Measurements from ENCODE around the gene PFKM. TPM values are rescaled to one million over a fixed set of nuclear protein-coding genes. Genes with fewer than 3 reads are reported as not detected.
"Not testable (repeated sequence)": the region's sequence is repeated elsewhere in the genome, so short reads cannot be mapped to it uniquely, and the experiment has no call there.

Gene PFKM
- total RNA-seq, 4 donors from 2014 or later = 24.1 to 47.7 (median 31.3) TPM

DNA sequence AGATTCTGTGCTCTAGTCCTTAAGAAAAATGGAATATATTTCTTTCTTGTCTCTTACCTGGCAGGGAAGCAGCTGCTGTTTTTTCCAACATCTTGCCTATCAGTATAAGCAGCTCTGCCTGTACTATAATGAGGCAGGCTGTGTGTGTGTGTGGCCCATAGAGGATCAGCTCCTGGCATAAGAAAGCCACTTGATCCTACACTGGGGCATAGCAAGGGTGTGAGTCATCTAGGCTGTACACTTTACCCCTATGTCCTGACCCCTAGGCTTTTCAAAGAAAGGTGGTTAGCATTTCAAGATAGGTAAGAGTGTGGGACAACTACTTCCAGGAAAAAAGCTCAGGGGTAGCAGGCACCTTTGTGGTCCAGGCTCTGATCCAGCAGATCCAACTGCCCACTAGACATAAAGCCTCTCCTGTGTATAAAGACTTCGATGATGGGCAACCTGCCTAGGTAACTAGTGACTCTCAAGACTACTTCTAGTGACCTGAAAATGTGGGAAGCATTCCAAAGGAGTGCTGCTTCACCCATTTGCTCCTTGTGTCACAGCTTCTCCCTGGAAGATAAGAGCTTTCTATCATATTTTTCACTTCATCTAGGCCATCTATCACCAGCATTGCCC is 8.4 kb upstream of the PFKM start:
- DNase-seq (ENCODE audit: low spot score) = no peak
- TF ChIP-seq, protein P1, sequence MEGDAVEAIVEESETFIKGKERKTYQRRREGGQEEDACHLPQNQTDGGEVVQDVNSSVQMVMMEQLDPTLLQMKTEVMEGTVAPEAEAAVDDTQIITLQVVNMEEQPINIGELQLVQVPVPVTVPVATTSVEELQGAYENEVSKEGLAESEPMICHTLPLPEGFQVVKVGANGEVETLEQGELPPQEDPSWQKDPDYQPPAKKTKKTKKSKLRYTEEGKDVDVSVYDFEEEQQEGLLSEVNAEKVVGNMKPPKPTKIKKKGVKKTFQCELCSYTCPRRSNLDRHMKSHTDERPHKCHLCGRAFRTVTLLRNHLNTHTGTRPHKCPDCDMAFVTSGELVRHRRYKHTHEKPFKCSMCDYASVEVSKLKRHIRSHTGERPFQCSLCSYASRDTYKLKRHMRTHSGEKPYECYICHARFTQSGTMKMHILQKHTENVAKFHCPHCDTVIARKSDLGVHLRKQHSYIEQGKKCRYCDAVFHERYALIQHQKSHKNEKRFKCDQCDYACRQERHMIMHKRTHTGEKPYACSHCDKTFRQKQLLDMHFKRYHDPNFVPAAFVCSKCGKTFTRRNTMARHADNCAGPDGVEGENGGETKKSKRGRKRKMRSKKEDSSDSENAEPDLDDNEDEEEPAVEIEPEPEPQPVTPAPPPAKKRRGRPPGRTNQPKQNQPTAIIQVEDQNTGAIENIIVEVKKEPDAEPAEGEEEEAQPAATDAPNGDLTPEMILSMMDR (IDR thresholded peaks at IDR 0.05) = no peak
- ATAC-seq (ENCODE audit: low FRiP score) = no peak

DNA sequence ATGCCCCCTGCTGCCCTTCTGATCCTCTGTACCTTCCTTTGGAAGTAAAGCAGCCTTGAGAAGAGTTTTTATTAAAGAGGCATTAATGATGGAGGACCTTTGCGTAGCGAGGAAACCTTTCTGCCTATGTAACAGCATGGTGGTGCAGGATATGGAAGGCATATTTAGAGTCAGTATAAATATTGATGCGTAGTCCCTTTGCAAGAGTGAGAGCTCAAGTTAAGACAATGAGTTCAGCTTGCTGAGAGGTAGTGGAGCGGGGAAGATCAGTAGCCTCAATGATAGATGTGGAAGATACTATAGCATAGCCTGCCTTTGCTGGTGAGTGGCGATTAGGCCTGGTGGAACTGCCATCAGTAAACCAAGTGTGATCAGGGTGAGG is 7.9 kb upstream of the PFKM start:
- not testable (repeated sequence) for ATAC-seq (ENCODE audit: low FRiP score); DNase-seq (ENCODE audit: low spot score)

DNA sequence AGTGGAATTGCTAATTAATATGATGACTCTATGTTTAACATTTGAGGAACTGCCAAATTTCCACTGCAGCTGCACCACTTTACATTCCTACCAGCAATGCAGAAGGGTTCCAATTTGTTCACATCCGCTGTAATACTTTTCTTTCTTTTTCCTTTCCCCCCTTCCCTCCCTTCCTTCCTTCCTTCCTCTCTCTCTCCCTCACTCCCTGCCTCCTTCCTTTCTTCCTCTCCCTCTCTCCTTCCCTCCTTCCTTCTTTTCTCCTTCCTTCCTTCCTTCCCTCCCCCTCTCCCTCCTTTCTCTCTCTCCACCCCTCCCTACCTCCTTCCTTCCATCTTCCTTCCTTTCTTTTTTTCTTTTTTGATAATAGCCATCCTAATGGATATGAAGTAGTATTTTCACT is 3.2 kb upstream of the PFKM start:
- TF ChIP-seq, protein P1 (IDR thresholded peaks at IDR 0.05) = no peak
- no peak for DNase-seq (ENCODE audit: low spot score)

DNA sequence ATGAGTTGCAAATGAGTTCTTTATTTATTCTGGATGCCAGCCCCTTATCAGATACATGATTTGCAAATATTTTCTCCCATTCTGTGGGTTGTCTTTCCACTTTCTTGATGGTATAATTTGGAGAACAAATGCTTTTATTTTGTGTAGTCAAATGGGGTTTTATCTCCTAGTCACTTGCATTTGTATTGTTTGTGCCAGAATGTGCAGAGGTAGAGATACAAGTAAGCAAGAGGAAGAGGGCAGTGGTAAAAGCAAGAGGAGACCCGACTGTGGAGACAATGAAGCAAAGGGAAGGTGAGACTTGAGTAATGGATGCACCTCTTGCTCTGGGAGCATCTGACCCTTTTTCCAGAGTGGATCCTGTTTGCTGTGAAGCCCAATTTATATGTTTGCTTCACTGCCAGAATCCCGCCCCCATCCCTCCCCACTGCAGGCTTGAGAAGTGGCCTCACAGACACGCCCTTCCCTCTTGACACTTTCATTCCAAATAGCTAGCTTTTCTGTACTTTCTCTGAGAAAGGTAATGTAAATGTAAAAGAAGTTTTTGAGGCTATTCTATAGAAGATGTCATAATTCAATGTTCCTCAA is 786 bp upstream of the PFKM start:
- ATAC-seq (ENCODE audit: low FRiP score) = no peak
- DNase-seq (ENCODE audit: low spot score) = no peak
- TF ChIP-seq, protein P1 (IDR thresholded peaks at IDR 0.05) = no peak

More for the DNA sequence above, 3.2 kb upstream of the PFKM start:
- no peak for ATAC-seq (ENCODE audit: low FRiP score)

DNA sequence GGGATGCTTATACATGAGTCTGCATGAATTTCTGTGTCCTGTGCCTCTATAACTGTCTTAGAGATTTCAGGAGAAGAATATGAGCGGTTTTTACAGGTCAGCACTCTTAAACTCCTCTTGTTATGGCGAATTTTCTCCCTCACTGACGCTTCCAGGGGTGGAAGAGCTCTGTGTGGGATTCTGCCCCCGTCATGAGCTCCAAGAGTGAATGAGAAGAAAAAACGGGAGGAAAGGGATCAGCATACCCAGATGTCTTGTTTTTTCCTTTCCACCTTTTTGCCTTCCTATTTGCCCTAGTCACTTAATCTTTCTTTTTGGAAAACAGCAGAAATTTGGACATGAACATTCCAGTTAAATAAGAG is 651 bp downstream of the PFKM start:
- peak; percentile 15 for ATAC-seq (ENCODE audit: low FRiP score)
- DNase-seq (ENCODE audit: low spot score) = no peak
- TF ChIP-seq, protein P1 (IDR thresholded peaks at IDR 0.05) = no peak

DNA sequence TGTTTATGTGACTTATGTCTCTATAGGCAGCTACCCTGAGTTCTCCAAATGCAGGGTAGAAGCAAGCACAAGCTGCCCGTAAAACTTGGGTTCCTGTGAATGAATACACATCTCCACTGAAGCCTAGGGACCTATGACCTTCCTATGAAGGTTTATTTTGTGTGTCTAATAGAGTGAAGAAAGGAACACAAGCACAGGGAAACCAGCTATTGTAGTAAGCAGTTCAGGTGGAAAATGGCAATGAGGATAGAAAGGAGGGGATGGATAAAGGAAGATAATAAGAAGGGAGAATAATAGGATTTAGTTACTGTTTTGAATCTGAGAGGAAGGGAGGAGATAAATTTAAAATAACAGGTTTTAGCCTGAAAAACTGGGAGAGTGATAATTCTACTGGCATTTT is 2.4 kb downstream of the PFKM start:
- TF ChIP-seq, protein P1 (IDR thresholded peaks at IDR 0.05) = no peak
- no peak for DNase-seq (ENCODE audit: low spot score)
- no peak for ATAC-seq (ENCODE audit: low FRiP score)

DNA sequence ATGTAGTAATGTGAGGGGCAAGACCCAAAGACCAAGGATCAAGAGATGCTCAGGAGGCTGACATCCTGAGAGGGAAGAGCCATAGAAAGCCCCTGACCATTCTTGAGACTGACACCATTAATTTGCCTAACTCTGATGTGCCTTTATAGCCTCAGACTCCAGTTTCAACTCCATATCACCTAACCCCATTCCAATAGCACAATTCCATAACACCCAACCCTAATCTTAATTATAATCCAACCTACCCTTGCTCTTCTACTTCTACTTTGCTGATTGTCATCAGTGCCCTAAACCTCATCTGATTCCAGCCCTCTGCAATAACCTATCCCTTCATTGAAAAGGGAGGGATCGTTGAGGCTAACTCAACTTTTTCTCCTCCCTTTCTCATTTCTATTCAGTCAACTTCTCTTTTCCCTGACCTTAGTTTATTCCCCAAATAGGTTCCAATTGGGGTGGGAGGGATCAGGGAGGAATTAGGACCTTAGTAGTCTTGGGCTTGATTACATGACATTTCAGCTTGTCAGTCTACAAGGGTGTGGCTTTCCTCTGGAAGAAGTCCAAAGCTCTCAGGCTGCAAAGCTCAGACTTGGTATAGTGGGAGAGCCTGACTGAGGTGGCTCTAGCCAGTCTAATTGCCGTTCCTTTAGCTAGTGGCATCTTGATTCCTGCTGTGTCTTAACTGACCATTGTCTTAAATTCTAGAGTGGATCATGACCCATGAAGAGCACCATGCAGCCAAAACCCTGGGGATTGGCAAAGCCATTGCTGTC is 3.1 kb downstream of the PFKM start:
- DNase-seq (ENCODE audit: low spot score) = no peak

More for the DNA sequence above, 3.1 kb downstream of the PFKM start:
- no peak for ATAC-seq (ENCODE audit: low FRiP score)
- TF ChIP-seq, protein P1 (IDR thresholded peaks at IDR 0.05) = no peak
